SK-N-SH treated with all-trans-retinoic acid at 6 μM for 48 hours (cell line): ENCODE data around the gene DPEP1.

ENCODE experiments used
- ATAC-seq: fragments of 200-7000 bp; cut with Tn5 transposase; 3 replicates; pipeline ENCODE4 v1.9.1; 2020; ENCODE audit warnings: mild to moderate bottlenecking, moderate library complexity
- BACH2 ChIP-seq: fragments of 250-450 bp; sonication (Bioruptor Pico); IDR thresholded peaks from 2 replicates; pipeline ENCODE4 v1.9.0; 2021; ENCODE audit warnings: mild to moderate bottlenecking, borderline replicate concordance
- CSDC2 ChIP-seq: fragments of 250-450 bp; sonication (Bioruptor Pico); IDR thresholded peaks from 2 replicates; pipeline ENCODE4 v1.5.0; 2020; ENCODE audit warnings: mild to moderate bottlenecking, moderate library complexity
- CSRNP3 ChIP-seq: fragments of 250-450 bp; sonication (Bioruptor Pico); IDR thresholded peaks from 2 replicates; pipeline ENCODE4 v1.5.1; 2021; ENCODE audit warnings: mild to moderate bottlenecking, moderate library complexity
- ESRRG ChIP-seq: fragments of 250-450 bp; sonication (Bioruptor Pico); IDR thresholded peaks from 2 replicates; pipeline ENCODE4 v1.6.1; 2021; ENCODE audit warnings: mild to moderate bottlenecking
- GLIS3 ChIP-seq: fragments of 250-450 bp; sonication (Bioruptor Pico); IDR thresholded peaks from 2 replicates; pipeline ENCODE4 v1.5.0; 2020; ENCODE audit warnings: mild to moderate bottlenecking, moderate library complexity
- ISL1 ChIP-seq: fragments of 250-450 bp; sonication (Bioruptor Pico); IDR thresholded peaks from 2 replicates; pipeline ENCODE4 v2.1.2; 2022; ENCODE audit warnings: mild to moderate bottlenecking, moderate library complexity
- OSR1 ChIP-seq: fragments of 250-450 bp; sonication (Bioruptor Pico); IDR thresholded peaks from 2 replicates; pipeline ENCODE4 v1.8.0; 2022; ENCODE audit warnings: moderate library complexity, mild to moderate bottlenecking, inconsistent platforms
- PPARA ChIP-seq: fragments of 250-450 bp; sonication (Bioruptor Pico); IDR thresholded peaks from 2 replicates; pipeline ENCODE4 v1.5.0; 2020; ENCODE audit warnings: mild to moderate bottlenecking, borderline replicate concordance
- RARB ChIP-seq: fragments of 250-450 bp; sonication (Bioruptor Pico); IDR thresholded peaks from 2 replicates; pipeline ENCODE4 v1.8.0; 2021; ENCODE audit warnings: mild to moderate bottlenecking, moderate library complexity
- SNAI2 ChIP-seq: fragments of 250-450 bp; sonication (Bioruptor Pico); IDR thresholded peaks from 2 replicates; pipeline ENCODE4 v1.5.0; 2020; ENCODE audit warnings: mild to moderate bottlenecking, moderate library complexity
- TCF4 ChIP-seq: fragments of 250-450 bp; sonication (Bioruptor Pico); IDR thresholded peaks from 2 replicates; pipeline ENCODE4 v1.8.0; 2021; ENCODE audit warnings: mild to moderate bottlenecking, moderate library complexity, borderline replicate concordance
- TOX ChIP-seq: fragments of 250-450 bp; sonication (Bioruptor Pico); IDR thresholded peaks from 2 replicates; pipeline ENCODE4 v1.8.0; 2021; ENCODE audit warnings: mild to moderate bottlenecking, moderate library complexity, borderline replicate concordance
- ZC3H10 ChIP-seq: fragments of 250-450 bp; sonication (Bioruptor Pico); IDR thresholded peaks from 2 replicates; pipeline ENCODE4 v1.5.1; 2021; ENCODE audit warnings: mild to moderate bottlenecking, moderate library complexity
- ZFP3 ChIP-seq: fragments of 250-450 bp; sonication (Bioruptor Pico); IDR thresholded peaks from 2 replicates; pipeline ENCODE4 v1.5.0; 2020; ENCODE audit warnings: mild to moderate bottlenecking, moderate library complexity
- ZNF565 ChIP-seq: fragments of 450-650 bp; formaldehyde crosslinking; conservative IDR thresholded peaks from 2 replicates; pipeline ENCODE4 v1.5.0; 2020; ENCODE audit warnings: low read depth, mild to moderate bottlenecking, moderate library complexity
- ZNF70 ChIP-seq: fragments of 450-650 bp; formaldehyde crosslinking; IDR thresholded peaks from 2 replicates; pipeline ENCODE4 v1.5.0; 2020; ENCODE audit warnings: mild to moderate bottlenecking, moderate library complexity
- ZNF8 ChIP-seq: fragments of 450-650 bp; formaldehyde crosslinking; IDR thresholded peaks from 2 replicates; pipeline ENCODE4 v1.5.0; 2020; ENCODE audit warnings: mild to moderate bottlenecking, moderate library complexity
- TF ChIP-seq, protein P1 (sequence below): fragments of 250-450 bp; sonication (Bioruptor Pico); IDR thresholded peaks from 2 replicates; pipeline ENCODE4 v1.8.0; 2021; ENCODE audit warnings: low read depth, mild to moderate bottlenecking, moderate library complexity, borderline replicate concordance
- TF ChIP-seq, protein P2 (sequence below): fragments of 250-450 bp; sonication (Bioruptor Pico); IDR thresholded peaks from 2 replicates; pipeline ENCODE4 v1.5.1; 2020; ENCODE audit warnings: low read depth, mild to moderate bottlenecking, moderate library complexity
- TF ChIP-seq, protein P3 (sequence below): fragments of 250-450 bp; sonication (Bioruptor Pico); IDR thresholded peaks from 2 replicates; pipeline ENCODE4 v1.5.0; 2020; ENCODE audit warnings: mild to moderate bottlenecking, moderate library complexity
- TF ChIP-seq, protein P4 (sequence below): fragments of 250-450 bp; sonication (Bioruptor Pico); IDR thresholded peaks from 2 replicates; pipeline ENCODE4 v1.8.0; 2020; ENCODE audit warnings: mild to moderate bottlenecking, moderate library complexity, borderline replicate concordance

DPEP1 gene

DNA sequence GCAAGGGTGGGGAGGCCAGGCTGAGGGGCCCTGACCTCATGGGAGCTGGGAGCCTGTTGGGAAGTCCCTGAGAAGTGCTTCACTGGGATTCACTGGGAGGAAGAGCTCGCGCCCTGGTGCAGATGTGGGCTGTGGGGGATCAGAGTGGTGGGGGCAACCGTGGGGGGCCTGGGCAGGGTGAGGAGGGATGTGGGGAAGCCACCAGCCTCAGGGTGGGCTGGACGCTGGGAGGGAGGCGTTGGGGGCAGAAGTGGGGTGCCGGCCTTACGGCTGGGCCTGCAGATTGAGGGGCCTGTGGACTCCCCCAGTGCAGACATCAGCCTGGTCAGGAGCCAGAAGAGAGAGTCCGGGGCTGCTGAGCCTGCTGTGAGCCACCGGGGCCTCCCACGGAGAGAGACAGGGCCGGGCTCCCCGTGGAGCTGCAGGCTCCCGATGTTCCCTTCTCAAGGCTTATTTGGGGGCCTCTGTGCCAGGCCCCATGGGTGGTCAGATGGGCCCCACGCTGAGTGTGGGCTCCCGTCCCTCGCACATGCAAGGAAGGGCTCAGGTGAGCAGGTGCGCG, 7.8 kb downstream of the DPEP1 start:
- TF ChIP-seq PPARA (no peak), ISL1 (CRISPR knock-in tag) (no peak), ZNF565 (CRISPR knock-in tag) (no peak), CSRNP3 (CRISPR knock-in tag) (no peak), ZC3H10 (CRISPR knock-in tag) (no peak), RARB (CRISPR knock-in tag) (no peak), GLIS3 (CRISPR knock-in tag) (no peak), TOX (CRISPR knock-in tag) (no peak), TCF4 (no peak)
- TF ChIP-seq, protein P1, sequence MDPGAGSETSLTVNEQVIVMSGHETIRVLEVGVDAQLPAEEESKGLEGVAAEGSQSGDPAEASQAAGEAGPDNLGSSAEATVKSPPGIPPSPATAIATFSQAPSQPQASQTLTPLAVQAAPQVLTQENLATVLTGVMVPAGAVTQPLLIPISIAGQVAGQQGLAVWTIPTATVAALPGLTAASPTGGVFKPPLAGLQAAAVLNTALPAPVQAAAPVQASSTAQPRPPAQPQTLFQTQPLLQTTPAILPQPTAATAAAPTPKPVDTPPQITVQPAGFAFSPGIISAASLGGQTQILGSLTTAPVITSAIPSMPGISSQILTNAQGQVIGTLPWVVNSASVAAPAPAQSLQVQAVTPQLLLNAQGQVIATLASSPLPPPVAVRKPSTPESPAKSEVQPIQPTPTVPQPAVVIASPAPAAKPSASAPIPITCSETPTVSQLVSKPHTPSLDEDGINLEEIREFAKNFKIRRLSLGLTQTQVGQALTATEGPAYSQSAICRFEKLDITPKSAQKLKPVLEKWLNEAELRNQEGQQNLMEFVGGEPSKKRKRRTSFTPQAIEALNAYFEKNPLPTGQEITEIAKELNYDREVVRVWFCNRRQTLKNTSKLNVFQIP (CRISPR knock-in tag): no peak
- ATAC-seq: no peak

DNA sequence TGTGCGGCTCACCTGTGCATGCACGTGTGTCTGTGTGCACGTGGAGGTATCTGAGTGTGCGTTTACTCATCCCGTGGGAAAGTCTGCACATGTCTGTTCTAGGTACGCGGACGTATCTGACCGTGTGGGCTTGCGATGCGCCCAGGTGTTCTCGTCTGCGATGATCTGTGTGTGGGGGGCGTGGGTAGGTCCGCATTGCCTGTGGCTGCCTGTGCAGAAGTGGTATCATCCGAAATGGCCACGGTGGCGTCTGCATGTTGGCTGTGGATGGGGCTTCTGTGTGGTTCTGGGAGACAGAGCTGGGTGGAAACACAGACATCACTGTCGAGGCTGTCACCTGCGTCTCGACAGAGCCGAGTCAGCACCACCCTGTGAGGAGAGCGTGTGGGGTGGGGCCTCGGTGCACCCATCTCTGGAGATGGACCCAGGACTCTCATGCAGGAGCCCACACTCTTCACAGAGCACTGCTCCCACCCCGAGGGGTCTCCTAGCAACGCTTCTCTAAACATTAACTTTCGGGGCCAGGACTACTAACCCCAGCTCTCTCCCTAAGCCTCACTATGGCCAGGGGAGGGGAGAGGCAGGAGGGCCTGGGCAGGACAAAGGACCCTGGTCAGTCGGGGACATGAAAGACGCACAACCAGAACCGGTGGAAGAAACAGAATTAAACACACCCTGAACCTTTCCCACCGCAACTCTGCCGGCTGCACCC, 8.4 kb downstream of the DPEP1 start:
- no peak for ATAC-seq
- TF ChIP-seq OSR1 (CRISPR knock-in tag): no peak
- TF ChIP-seq CSRNP3 (CRISPR knock-in tag): no peak
- TF ChIP-seq, protein P2, sequence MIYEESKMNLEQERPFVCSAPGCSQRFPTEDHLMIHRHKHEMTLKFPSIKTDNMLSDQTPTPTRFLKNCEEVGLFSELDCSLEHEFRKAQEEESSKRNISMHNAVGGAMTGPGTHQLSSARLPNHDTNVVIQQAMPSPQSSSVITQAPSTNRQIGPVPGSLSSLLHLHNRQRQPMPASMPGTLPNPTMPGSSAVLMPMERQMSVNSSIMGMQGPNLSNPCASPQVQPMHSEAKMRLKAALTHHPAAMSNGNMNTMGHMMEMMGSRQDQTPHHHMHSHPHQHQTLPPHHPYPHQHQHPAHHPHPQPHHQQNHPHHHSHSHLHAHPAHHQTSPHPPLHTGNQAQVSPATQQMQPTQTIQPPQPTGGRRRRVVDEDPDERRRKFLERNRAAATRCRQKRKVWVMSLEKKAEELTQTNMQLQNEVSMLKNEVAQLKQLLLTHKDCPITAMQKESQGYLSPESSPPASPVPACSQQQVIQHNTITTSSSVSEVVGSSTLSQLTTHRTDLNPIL (CRISPR knock-in tag): no peak
- TF ChIP-seq, protein P3, sequence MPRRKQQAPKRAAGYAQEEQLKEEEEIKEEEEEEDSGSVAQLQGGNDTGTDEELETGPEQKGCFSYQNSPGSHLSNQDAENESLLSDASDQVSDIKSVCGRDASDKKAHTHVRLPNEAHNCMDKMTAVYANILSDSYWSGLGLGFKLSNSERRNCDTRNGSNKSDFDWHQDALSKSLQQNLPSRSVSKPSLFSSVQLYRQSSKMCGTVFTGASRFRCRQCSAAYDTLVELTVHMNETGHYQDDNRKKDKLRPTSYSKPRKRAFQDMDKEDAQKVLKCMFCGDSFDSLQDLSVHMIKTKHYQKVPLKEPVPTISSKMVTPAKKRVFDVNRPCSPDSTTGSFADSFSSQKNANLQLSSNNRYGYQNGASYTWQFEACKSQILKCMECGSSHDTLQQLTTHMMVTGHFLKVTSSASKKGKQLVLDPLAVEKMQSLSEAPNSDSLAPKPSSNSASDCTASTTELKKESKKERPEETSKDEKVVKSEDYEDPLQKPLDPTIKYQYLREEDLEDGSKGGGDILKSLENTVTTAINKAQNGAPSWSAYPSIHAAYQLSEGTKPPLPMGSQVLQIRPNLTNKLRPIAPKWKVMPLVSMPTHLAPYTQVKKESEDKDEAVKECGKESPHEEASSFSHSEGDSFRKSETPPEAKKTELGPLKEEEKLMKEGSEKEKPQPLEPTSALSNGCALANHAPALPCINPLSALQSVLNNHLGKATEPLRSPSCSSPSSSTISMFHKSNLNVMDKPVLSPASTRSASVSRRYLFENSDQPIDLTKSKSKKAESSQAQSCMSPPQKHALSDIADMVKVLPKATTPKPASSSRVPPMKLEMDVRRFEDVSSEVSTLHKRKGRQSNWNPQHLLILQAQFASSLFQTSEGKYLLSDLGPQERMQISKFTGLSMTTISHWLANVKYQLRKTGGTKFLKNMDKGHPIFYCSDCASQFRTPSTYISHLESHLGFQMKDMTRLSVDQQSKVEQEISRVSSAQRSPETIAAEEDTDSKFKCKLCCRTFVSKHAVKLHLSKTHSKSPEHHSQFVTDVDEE (CRISPR knock-in tag): no peak
- TF ChIP-seq TOX (CRISPR knock-in tag): no peak
- TF ChIP-seq GLIS3 (CRISPR knock-in tag): no peak
- no peak for TF ChIP-seq RARB (CRISPR knock-in tag)
- TF ChIP-seq ZC3H10 (CRISPR knock-in tag): no peak
- TF ChIP-seq SNAI2: no peak
- TF ChIP-seq BACH2 (CRISPR knock-in tag): no peak
- no peak for TF ChIP-seq ZNF8 (CRISPR knock-in tag)
- no peak for TF ChIP-seq TCF4
- TF ChIP-seq, protein P1 (CRISPR knock-in tag): no peak
- TF ChIP-seq ZNF70 (CRISPR knock-in tag): no peak
- no peak for TF ChIP-seq CSDC2 (CRISPR knock-in tag)
- TF ChIP-seq ESRRG (CRISPR knock-in tag): no peak
- no peak for TF ChIP-seq PPARA
- TF ChIP-seq ISL1 (CRISPR knock-in tag): no peak
- no peak for TF ChIP-seq ZFP3 (CRISPR knock-in tag)
- TF ChIP-seq, protein P4, sequence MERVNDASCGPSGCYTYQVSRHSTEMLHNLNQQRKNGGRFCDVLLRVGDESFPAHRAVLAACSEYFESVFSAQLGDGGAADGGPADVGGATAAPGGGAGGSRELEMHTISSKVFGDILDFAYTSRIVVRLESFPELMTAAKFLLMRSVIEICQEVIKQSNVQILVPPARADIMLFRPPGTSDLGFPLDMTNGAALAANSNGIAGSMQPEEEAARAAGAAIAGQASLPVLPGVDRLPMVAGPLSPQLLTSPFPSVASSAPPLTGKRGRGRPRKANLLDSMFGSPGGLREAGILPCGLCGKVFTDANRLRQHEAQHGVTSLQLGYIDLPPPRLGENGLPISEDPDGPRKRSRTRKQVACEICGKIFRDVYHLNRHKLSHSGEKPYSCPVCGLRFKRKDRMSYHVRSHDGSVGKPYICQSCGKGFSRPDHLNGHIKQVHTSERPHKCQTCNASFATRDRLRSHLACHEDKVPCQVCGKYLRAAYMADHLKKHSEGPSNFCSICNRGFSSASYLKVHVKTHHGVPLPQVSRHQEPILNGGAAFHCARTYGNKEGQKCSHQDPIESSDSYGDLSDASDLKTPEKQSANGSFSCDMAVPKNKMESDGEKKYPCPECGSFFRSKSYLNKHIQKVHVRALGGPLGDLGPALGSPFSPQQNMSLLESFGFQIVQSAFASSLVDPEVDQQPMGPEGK: no peak
